Breast epithelium (tissue), 4 donors: ENCODE data around the gene ADARB2. TPM values are rescaled to one million over a fixed set of nuclear protein-coding genes. Genes with fewer than 3 reads are reported as not detected.

ENCODE experiments used
- DNase-seq, 2 donors: peaks; one replicate each; pipeline ENCODE4 v3.0.0-alpha.2; 2019; ENCODE audit warnings: low spot score in 2 of 2
- H3K27ac ChIP-seq, 2 donors: fragments of 200-600 bp; sonication (generic) in 1 of 2; one replicate each; pipeline ENCODE4 v1.5.1; 2016 to 2019; ENCODE audit warnings: mild to moderate bottlenecking in 1 of 2
- H3K27me3 ChIP-seq, 2 donors: fragments of 200-600 bp; sonication (generic) in 1 of 2; one replicate each; pipeline versions ENCODE4 v1.5.1 to v1.6.0; 2017 to 2019; ENCODE audit warnings: control low read depth in 1 of 2, mild to moderate bottlenecking in 1 of 2
- H3K36me3 ChIP-seq: fragments of 200-600 bp; one replicate; pipeline ENCODE4 v1.5.1; 2019
- H3K4me1 ChIP-seq, 2 donors: fragments of 200-600 bp; sonication (generic); one replicate each; pipeline ENCODE4 v1.5.1; 2016 to 2019; ENCODE audit warnings: control low read depth in 1 of 2
- H3K4me3 ChIP-seq, 3 donors: fragments of 200-600 bp; sonication (generic); 1 replicate in 2 of 3; 2 replicates in 1 of 3; pipeline ENCODE4 v1.5.1; 2016 to 2019; ENCODE audit warnings: mild to moderate bottlenecking in 3 of 3, moderate library complexity in 2 of 3
- H3K9me3 ChIP-seq, 2 donors: fragments of 200-600 bp; sonication (generic) in 1 of 2; one replicate each; pipeline ENCODE4 v1.5.1; 2016 to 2019; ENCODE audit warnings: control low read depth in 1 of 2
- CTCF ChIP-seq, 3 donors: fragments of 450-650 bp; IDR thresholded peaks; one replicate each; pipeline ENCODE4 v1.5.1; 2016 to 2017; ENCODE audit warnings: antibody characterized with exemption in 3 of 3, mild to moderate bottlenecking in 3 of 3, moderate library complexity in 3 of 3
- POLR2A ChIP-seq: fragments of 450-650 bp; IDR thresholded peaks from one replicate; pipeline ENCODE4 v1.6.1; 2016; ENCODE audit warnings: antibody characterized with exemption, mild to moderate bottlenecking, moderate library complexity
- POLR2AphosphoS5 ChIP-seq, 3 donors: sonication (generic); formaldehyde crosslinking; IDR thresholded peaks; one replicate each; pipeline ENCODE4 v1.6.1; 2017; ENCODE audit warnings: antibody characterized with exemption in 3 of 3
- intact Hi-C: fragments of 100-400 bp; cut with DNase I; formaldehyde crosslinking; loops from one replicate; pipeline ENCODE4 v1.15.1; 2023; ENCODE audit warnings: low total_unique reads
- total RNA-seq, 3 donors: library from RNA; depleted of rRNA; stranded (reverse); fragments of >200 nt; gene quantifications; one replicate each; pipeline ENCODE4 v1.1.0, GENCODE V29; 2016

The ADARB2 gene
- total RNA-seq, 3 donors from 2014 or later: 0.32 to 3.9 (median 2.0) TPM

- Histone ChIP-seq H3K27ac (no peak overlapping the region), H3K4me1 (no peaks in the 10 kb centered on the region), H3K9me3 (no peaks in the 10 kb centered on the region), H3K4me3 (no peak overlapping the region), H3K36me3 (no peaks in the 10 kb centered on the region), H3K27me3 (no peaks in the 10 kb centered on the region)
- no peak for TF ChIP-seq CTCF (IDR thresholded peaks at IDR 0.05)
- TF ChIP-seq POLR2A: no peak
- DNase-seq: no peak
- intact Hi-C loops: no loop called here
Observed at GRCh38 chr10:1232164-1232911, 505.0 kb downstream of the ADARB2 start.

DNA sequence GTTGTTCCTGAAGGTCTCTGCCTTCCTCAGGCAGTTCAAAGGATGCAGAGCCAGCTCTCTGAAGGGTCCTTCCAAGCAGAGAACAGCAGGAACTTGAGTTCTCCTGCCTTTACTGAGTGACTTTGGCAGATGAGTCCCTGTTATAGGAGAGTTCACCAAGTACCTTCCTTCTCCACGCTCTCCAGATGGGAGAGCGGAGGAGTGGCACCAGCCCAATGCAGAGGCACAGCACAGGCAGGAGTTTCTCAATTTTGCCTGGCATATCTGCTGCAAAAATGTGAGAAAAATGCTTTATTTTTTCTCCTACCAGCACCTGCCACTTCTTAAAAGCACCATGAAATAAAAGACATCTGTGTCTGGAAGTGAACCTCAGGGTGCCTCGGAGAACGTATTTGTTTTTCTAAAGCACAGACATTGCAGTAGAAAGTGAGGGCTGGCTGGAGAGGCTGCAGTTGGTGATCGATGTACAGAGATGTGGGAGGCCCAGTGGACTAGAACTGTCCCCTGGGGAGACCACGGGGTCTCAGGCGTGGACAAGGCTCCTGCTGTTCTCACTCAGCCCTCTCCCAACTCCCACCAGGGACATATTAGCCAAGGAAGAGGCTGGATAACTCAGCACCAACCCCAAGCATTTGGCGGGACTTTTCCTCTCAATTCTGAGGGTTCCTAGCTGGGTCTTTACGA is 506.6 kb downstream of the ADARB2 start:
- Histone ChIP-seq H3K4me1 (no peaks in the 10 kb centered on the region), H3K27ac (no peak overlapping the region), H3K36me3 (no peaks in the 10 kb centered on the region), H3K4me3 (no peak overlapping the region), H3K27me3 (no peaks in the 10 kb centered on the region), H3K9me3 (no peaks in the 10 kb centered on the region)
- intact Hi-C loops: no loop called here
- TF ChIP-seq POLR2AphosphoS5 (IDR thresholded peaks at IDR 0.05): no peak
- TF ChIP-seq POLR2A: no peak
- no peak for TF ChIP-seq CTCF (IDR thresholded peaks at IDR 0.05)
- no peak for DNase-seq

DNA sequence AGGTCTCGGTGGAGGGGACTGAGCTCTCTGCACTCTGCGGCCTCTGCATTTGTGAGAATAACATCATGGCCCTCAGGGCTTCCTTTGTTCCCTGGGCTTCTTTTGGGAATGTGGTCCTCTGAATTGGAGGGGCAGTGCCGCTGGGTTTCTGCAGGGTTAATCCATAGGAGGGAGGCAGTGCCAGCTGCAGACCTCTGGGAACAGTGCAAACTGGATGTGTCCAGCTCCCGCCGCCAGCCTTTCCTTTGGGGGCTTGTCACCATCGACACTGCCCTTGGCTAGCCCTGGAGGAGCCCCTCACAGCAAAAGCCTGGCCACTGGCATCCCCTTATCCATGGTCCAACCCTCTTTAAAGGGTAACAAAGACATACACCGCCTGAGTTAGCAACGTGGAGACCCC is 507.2 kb downstream of the ADARB2 start:
- Histone ChIP-seq H3K27ac (no peak overlapping the region), H3K27me3 (no peaks in the 10 kb centered on the region)
- TF ChIP-seq CTCF (IDR thresholded peaks at IDR 0.05) (no peak), POLR2A (no peak), POLR2AphosphoS5 (IDR thresholded peaks at IDR 0.05) (no peak)

DNA sequence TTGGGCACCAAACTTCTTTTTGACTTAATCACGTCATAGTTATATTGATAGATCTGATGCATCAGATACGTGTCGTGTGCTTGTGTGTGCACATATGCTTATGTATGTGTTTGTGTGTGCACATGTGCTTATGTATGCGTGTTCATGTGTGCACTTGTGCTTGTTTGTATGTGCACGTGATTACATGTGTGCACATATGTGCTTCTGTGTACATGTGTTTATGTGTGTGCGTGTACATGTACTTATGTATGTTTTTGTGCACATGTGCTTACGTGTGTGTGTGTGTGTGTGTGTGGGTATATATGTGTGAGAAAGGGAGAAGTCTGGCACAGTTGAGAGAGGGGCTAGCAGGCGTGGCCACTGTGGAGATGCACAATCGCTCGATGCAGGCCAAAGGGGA is 507.8 kb downstream of the ADARB2 start:
- Histone ChIP-seq H3K9me3 (no peaks in the 10 kb centered on the region), H3K4me3 (no peak overlapping the region), H3K27me3 (no peaks in the 10 kb centered on the region), H3K27ac (no peak overlapping the region), H3K4me1 (no peaks in the 10 kb centered on the region), H3K36me3 (no peaks in the 10 kb centered on the region)
- no peak for TF ChIP-seq POLR2AphosphoS5 (IDR thresholded peaks at IDR 0.05)
- TF ChIP-seq CTCF (IDR thresholded peaks at IDR 0.05): no peak
- no peak for TF ChIP-seq POLR2A
- no peak for DNase-seq
- intact Hi-C loops: loop anchor here (10.0 kb wide), 1 partner anchor 155 kb away; no protein-coding TSS in a partner anchor

More for the DNA sequence above, 507.2 kb downstream of the ADARB2 start:
- intact Hi-C loops: no loop called here
- Histone ChIP-seq H3K4me3 (no peak overlapping the region), H3K36me3 (no peaks in the 10 kb centered on the region), H3K9me3 (no peaks in the 10 kb centered on the region), H3K4me1 (no peaks in the 10 kb centered on the region)
- DNase-seq: no peak

DNA sequence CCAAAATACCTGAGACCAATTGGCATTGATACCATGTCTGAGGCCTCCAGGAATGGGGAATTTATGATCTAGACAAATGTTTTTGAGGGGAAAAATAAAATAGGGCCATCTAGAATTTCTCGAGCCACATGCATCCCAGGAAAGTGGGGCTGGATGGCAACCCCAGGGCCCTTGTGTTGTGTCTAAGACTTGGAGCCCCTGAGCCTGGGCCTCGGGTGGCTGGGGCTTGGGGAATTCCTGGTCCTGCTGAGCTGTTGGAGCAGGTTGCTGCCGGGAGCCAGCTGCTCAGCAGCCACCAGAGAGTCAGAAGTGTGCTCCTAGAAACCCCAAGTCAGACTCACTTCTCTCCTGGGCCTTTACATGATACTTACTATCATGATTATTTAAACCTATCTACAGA is 508.2 kb downstream of the ADARB2 start:
- no peak for TF ChIP-seq CTCF (IDR thresholded peaks at IDR 0.05)
- intact Hi-C loops: loop anchor here (10.0 kb wide), 1 partner anchor 154 kb away; no protein-coding TSS in a partner anchor
- Histone ChIP-seq H3K4me3 (no peak overlapping the region), H3K36me3 (no peaks in the 10 kb centered on the region), H3K27me3 (no peaks in the 10 kb centered on the region), H3K4me1 (no peaks in the 10 kb centered on the region), H3K27ac (no peak overlapping the region), H3K9me3 (no peaks in the 10 kb centered on the region)
- no peak for DNase-seq
